Large intestine (tissue), 3 donors: ENCODE data around the gene BAK1. TPM values are rescaled to one million over a fixed set of nuclear protein-coding genes. Genes with fewer than 3 reads are reported as not detected.

ENCODE experiments used
- DNase-seq, 2 donors: peaks; one replicate each; pipeline versions ENCODE4 v3.0.0 to v3.0.0-alpha.2; 2013
- H3K27ac ChIP-seq: one replicate; pipeline ENCODE4 v1.5.1; 2013; ENCODE audit warnings: low read length
- H3K27me3 ChIP-seq: 2 replicates; pipeline ENCODE4 v1.6.1; 2013; ENCODE audit warnings: low read length; ENCODE audit not compliant: control insufficient read depth, insufficient read depth
- H3K36me3 ChIP-seq: 2 replicates; pipeline ENCODE4 v1.6.1; 2013; ENCODE audit warnings: low read length; ENCODE audit not compliant: control insufficient read depth, insufficient read depth
- H3K4me1 ChIP-seq: one replicate; pipeline ENCODE4 v1.6.1; 2013; ENCODE audit warnings: low read length; ENCODE audit not compliant: control insufficient read depth, insufficient read depth
- H3K4me3 ChIP-seq: one replicate; pipeline ENCODE4 v1.5.1; 2013; ENCODE audit warnings: low read length
- H3K9me3 ChIP-seq: one replicate; pipeline ENCODE4 v1.6.1; 2013; ENCODE audit warnings: mild to moderate bottlenecking, low read depth, low read length, moderate library complexity; ENCODE audit not compliant: control insufficient read depth
- WGBS: methylation state at CpG from one replicate; pipeline ENCODE4 v1.1.5; 2013; ENCODE audit warnings: low lambda C conversion rate; ENCODE audit not compliant: insufficient coverage; 5-methylcytosine and 5-hydroxymethylcytosine counted together
- polyA plus RNA-seq: library from polyadenylated mRNA; unstranded; fragments of 120-200 nt; gene quantifications from one replicate; pipeline ENCODE4 v1.2.1, GENCODE V29; 2013

Gene BAK1
- polyA plus RNA-seq, 1 donor, result 16.3 TPM

- Histone ChIP-seq H3K27me3 (no peaks in the 10 kb centered on the region), H3K36me3 (no peaks in the 10 kb centered on the region), H3K27ac (peak overlapping the region; percentile 98), H3K4me3 (no peak overlapping the region), H3K4me1 (peaks cover 45% of the 10 kb centered on the region), H3K9me3 (peaks cover 5% of the 10 kb centered on the region)
- DNase-seq, result no peak
- no CpG with 5 or more reads among the region's 4 CpGs for WGBS
Observed at GRCh38 chr6:33588894-33589293, 8.8 kb upstream of the BAK1 start.

- WGBS, result no CpG with 5 or more reads among the region's 8 CpGs
Observed at GRCh38 chr6:33587529-33587928, 7.5 kb upstream of the BAK1 start.

DNA sequence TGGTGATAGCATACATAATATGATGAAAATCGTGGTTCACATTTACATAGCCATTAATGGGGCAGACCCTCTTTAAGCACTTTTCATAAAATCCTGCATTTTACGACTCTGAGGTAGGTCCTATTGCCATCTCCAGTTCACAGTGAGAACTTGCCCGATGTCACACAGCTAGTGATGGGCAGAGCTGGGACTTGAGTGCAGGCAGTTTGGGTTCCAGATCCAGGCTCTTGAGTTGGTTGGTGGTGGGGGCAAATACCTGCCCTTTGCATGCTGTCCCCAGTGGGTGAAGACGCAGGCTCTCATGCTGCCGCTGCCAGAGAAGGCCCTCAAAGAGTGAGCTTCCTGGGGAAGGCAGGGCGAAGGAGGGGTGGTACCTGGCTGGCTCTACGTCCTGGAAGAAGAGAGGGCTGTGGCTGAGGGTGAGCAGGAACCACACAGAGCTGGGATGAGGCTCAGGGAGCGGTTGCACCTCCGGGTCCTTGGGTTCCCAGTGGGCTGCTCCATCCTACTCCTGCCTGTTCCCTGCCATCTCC lies 6.1 kb upstream of the BAK1 start:
- Histone ChIP-seq H3K36me3 (no peaks in the 10 kb centered on the region), H3K27ac (no peak overlapping the region), H3K4me3 (no peak overlapping the region), H3K4me1 (peaks cover 26% of the 10 kb centered on the region), H3K27me3 (no peaks in the 10 kb centered on the region), H3K9me3 (no peaks in the 10 kb centered on the region)
- peak in 1 of 2 donors; percentile 1 for DNase-seq
- no CpG with 5 or more reads among the region's 9 CpGs for WGBS

More at GRCh38 chr6:33587529-33587928, 7.5 kb upstream of the BAK1 start:
- H3K27ac ChIP-seq, result no peak overlapping the region
- H3K27me3 ChIP-seq, result no peaks in the 10 kb centered on the region
- H3K4me3 ChIP-seq, result no peak overlapping the region
- no peak for DNase-seq
- H3K9me3 ChIP-seq, result no peaks in the 10 kb centered on the region
- H3K4me1 ChIP-seq, result peaks cover 34% of the 10 kb centered on the region
- no peaks in the 10 kb centered on the region for H3K36me3 ChIP-seq

GRCh38 chr6:33585403-33586107 lies 5.5 kb upstream of the BAK1 start:
- DNase-seq, result peak; percentile 66 to 68
- Histone ChIP-seq H3K27me3 (no peaks in the 10 kb centered on the region), H3K36me3 (no peaks in the 10 kb centered on the region), H3K27ac (no peak overlapping the region), H3K4me3 (no peak overlapping the region), H3K4me1 (peaks cover 19% of the 10 kb centered on the region), H3K9me3 (no peaks in the 10 kb centered on the region)
- WGBS, result no CpG with 5 or more reads among the region's 14 CpGs

DNA sequence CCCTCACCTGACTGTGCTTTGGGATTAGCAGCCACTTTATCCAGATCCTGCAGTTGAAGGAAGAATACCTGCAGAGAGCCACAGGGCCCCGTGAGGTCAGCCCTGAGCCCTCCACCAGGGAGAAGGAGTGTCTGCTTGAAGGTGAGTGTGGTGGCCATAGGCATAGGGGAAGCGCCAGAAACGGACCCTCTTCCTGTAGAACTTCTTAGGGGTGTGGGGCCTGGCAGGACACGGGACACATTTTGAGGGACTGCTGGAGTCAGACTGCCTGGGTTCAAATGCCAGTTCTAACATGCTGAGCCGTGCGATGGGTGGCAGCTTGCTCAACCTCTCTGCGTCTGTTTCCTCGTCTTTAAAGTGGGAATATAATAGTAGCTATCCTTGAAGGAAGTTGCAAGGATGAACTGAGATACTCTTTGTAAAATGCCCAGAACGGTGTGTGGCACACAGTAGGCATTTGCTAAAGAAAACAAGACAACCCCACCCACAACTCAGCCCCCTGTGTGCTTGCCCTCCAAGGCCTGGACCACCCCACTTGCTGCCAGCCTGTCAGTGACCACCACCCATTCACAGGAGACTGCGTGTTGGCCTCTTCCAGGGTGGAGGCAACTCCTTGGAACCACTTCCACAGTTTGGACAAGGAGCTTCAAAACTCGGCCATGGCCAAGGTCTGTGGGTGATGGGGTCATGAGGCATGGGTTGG lies 4.8 kb upstream of the BAK1 start:
- Histone ChIP-seq H3K9me3 (no peaks in the 10 kb centered on the region), H3K27me3 (no peaks in the 10 kb centered on the region), H3K4me1 (peaks cover 17% of the 10 kb centered on the region), H3K27ac (no peak overlapping the region), H3K36me3 (no peaks in the 10 kb centered on the region), H3K4me3 (no peak overlapping the region)
- no CpG with 5 or more reads among the region's 11 CpGs for WGBS
- peak in 1 of 2 donors; percentile 1 for DNase-seq

DNA sequence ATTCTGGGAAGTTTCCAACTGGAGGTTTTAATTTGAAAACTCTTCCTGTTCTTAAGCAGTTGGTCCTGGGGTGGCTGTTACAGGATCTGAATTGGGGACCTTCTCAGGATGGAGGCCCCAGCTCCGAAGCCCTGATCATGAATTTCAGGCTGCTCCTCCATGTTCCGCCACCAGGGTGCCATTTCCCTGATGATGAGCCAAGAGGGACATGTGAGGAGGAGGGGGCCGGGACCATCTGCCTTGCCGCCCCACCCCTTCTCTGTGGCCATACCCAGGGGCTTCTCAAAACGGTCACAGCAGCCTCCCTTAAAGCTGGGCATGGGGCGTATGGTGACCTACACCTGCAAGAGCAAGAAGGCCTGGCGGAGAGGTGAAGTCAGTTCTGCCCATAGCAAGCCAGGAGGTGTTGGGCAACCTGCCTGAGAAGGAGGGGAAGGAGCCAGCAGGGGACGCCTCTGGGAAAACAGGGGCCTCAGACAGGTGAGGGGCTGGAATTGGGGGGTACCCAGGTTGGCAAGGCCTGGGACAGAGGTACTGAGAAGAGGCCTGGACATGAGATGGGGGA lies 3.6 kb upstream of the BAK1 start:
- WGBS, result 100% methylated on average over 1 of the region's 8 CpGs
- peak in 1 of 2 donors; percentile 3 for DNase-seq
- H3K27ac ChIP-seq, result no peak overlapping the region
- H3K36me3 ChIP-seq, result no peaks in the 10 kb centered on the region
- no peaks in the 10 kb centered on the region for H3K9me3 ChIP-seq
- H3K27me3 ChIP-seq, result no peaks in the 10 kb centered on the region
- no peak overlapping the region for H3K4me3 ChIP-seq
- H3K4me1 ChIP-seq, result peaks cover 14% of the 10 kb centered on the region

DNA sequence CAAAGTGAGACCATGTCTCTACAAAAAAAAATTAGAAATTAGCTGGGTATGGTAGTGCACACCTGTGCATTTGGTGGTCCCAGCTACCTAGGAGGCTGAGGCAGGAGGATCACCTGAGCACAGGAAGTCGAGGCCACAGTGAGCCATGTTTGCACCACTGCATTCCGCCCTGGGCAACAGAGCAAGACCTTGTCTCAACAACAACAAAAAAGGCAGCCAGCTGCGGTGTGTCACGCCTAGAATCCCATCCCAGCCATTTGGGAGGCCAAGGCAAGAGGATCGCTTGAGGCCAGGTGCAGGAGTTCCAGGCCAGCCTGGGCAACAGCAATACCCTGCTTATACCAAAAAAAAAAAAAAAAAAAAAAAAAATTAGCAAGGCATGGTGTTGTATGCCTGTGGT lies 1.1 kb upstream of the BAK1 start:
- DNase-seq, result no peak
- no peaks in the 10 kb centered on the region for H3K27me3 ChIP-seq
- H3K27ac ChIP-seq, result no peak overlapping the region
- no CpG with 5 or more reads among the region's 5 CpGs for WGBS
- H3K4me1 ChIP-seq, result peaks cover 15% of the 10 kb centered on the region
- peaks cover 13% of the 10 kb centered on the region for H3K36me3 ChIP-seq
- H3K9me3 ChIP-seq, result no peaks in the 10 kb centered on the region
- H3K4me3 ChIP-seq, result no peak overlapping the region

GRCh38 chr6:33578588-33579011 lies 1.5 kb downstream of the BAK1 start:
- peaks cover 34% of the 10 kb centered on the region for H3K36me3 ChIP-seq
- peaks cover 12% of the 10 kb centered on the region for H3K4me1 ChIP-seq
- H3K27ac ChIP-seq, result no peak overlapping the region
- H3K9me3 ChIP-seq, result no peaks in the 10 kb centered on the region
- no peaks in the 10 kb centered on the region for H3K27me3 ChIP-seq
- WGBS, result no CpG with 5 or more reads among the region's 9 CpGs
- peak in 1 of 2 donors; percentile 47 for DNase-seq
- H3K4me3 ChIP-seq, result peak overlapping the region; percentile 22

DNA sequence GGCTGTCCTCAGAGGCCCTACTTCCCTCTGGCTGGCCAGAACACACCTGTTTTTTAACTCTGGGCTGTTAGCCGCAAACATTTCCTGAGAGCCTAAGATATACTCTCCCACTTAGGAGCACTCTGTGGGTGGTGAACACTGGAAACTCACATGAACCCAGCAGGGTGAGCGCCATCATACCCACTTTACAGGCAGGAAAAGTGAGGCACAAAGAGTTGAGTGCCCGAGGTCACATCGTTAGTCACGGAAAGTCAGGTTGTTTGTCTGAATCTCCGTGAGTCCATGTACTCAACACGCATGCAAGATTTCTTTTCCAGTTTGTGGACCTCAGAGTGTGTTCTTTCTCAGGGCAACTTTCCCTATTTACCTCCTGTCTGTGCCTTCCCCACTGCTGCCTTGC lies 1.9 kb downstream of the BAK1 start:
- Histone ChIP-seq H3K9me3 (no peaks in the 10 kb centered on the region), H3K27me3 (no peaks in the 10 kb centered on the region), H3K4me1 (peaks cover 12% of the 10 kb centered on the region), H3K4me3 (peak overlapping the region; percentile 22), H3K36me3 (peaks cover 35% of the 10 kb centered on the region), H3K27ac (no peak overlapping the region)
- DNase-seq, result no peak
- 100% methylated on average over 1 of the region's 7 CpGs for WGBS

GRCh38 chr6:33577718-33578117 lies 2.4 kb downstream of the BAK1 start:
- Histone ChIP-seq H3K4me1 (peaks cover 12% of the 10 kb centered on the region), H3K27ac (no peak overlapping the region), H3K9me3 (no peaks in the 10 kb centered on the region), H3K27me3 (no peaks in the 10 kb centered on the region), H3K4me3 (no peak overlapping the region), H3K36me3 (peaks cover 35% of the 10 kb centered on the region)
- no CpG with 5 or more reads among the region's 6 CpGs for WGBS
- peak in 1 of 2 donors; percentile 1 for DNase-seq
